Measurements from ENCODE around the gene DGKI.

DNA sequence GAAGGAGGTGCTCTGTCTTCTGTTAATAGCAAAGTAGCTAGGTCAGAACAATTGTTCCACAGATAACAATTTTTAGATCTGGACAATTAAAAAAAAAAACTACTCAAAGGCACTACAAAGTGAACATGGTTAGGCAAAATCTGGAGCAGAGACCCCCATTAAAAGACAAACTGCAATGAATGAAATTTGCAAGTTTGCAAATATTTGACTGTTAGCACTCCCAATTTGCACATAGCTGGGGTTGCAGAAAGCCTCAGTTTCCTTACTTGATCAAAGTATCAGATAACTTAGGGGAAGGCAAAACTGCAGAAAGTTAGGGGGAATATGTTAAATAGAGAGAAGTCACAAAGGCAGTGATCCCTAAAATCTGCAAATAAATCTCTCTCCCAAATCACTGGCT lies 68.3 kb downstream of the DGKI start:
- TF ChIP-seq, protein P1, sequence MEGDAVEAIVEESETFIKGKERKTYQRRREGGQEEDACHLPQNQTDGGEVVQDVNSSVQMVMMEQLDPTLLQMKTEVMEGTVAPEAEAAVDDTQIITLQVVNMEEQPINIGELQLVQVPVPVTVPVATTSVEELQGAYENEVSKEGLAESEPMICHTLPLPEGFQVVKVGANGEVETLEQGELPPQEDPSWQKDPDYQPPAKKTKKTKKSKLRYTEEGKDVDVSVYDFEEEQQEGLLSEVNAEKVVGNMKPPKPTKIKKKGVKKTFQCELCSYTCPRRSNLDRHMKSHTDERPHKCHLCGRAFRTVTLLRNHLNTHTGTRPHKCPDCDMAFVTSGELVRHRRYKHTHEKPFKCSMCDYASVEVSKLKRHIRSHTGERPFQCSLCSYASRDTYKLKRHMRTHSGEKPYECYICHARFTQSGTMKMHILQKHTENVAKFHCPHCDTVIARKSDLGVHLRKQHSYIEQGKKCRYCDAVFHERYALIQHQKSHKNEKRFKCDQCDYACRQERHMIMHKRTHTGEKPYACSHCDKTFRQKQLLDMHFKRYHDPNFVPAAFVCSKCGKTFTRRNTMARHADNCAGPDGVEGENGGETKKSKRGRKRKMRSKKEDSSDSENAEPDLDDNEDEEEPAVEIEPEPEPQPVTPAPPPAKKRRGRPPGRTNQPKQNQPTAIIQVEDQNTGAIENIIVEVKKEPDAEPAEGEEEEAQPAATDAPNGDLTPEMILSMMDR (IDR thresholded peaks at IDR 0.05): no peak
- TF ChIP-seq POLR2A (IDR thresholded peaks at IDR 0.05; ENCODE audit: low read length) (no peak), CHD4 (IDR thresholded peaks at IDR 0.05; ENCODE audit: borderline replicate concordance) (no peak), SREBF2 (IDR thresholded peaks at IDR 0.05) (no peak), CEBPB (IDR thresholded peaks at IDR 0.05) (no peak), CHD2 (IDR thresholded peaks at IDR 0.05; ENCODE audit: low read length, partially characterized antibody) (no peak), EP300 (IDR thresholded peaks at IDR 0.05) (no peak), JUN (IDR thresholded peaks at IDR 0.05) (no peak), MAFK (IDR thresholded peaks at IDR 0.05; ENCODE audit: partially characterized antibody) (peak; percentile 57), RAD21 (conservative IDR thresholded peaks at IDR 0.05 in 1 of 2, IDR thresholded peaks at IDR 0.05 in 1 of 2) (no peak)
- TF ChIP-seq, protein P2, sequence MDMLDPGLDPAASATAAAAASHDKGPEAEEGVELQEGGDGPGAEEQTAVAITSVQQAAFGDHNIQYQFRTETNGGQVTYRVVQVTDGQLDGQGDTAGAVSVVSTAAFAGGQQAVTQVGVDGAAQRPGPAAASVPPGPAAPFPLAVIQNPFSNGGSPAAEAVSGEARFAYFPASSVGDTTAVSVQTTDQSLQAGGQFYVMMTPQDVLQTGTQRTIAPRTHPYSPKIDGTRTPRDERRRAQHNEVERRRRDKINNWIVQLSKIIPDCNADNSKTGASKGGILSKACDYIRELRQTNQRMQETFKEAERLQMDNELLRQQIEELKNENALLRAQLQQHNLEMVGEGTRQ (IDR thresholded peaks at IDR 0.05): no peak
- TF ChIP-seq, protein P3, sequence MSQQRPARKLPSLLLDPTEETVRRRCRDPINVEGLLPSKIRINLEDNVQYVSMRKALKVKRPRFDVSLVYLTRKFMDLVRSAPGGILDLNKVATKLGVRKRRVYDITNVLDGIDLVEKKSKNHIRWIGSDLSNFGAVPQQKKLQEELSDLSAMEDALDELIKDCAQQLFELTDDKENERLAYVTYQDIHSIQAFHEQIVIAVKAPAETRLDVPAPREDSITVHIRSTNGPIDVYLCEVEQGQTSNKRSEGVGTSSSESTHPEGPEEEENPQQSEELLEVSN (IDR thresholded peaks at IDR 0.05; ENCODE audit: borderline replicate concordance, low read depth): no peak
